CD8-positive, alpha-beta memory T cell (primary cell): ENCODE results near the gene ADI1. TPM values are rescaled to one million over a fixed set of nuclear protein-coding genes. Genes with fewer than 3 reads are reported as not detected.
A peak's percentile ranks its signal among the peaks of the same experiment; 100 is the strongest.

Experiments used
- CTCF ChIA-PET: fragments of 350-600 bp; sonication (Branson Sonifier 250); formaldehyde crosslinking; loops from one replicate; lab custom pipeline; 2021; ENCODE audit warnings: antibody characterized with exemption; lab: Charles Lee
- POLR2A ChIA-PET: fragments of 350-600 bp; sonication (Branson Sonifier 250); formaldehyde crosslinking; loops from one replicate; lab custom pipeline; 2021; ENCODE audit warnings: antibody characterized with exemption; lab: Charles Lee
- DNase-seq, 5 donors: peaks; one replicate each; pipeline versions ENCODE4 v3.0.0 to v3.0.0-alpha.2; 2020 to 2022; ENCODE audit warnings: mixed read lengths in 1 of 5
- H3K27ac ChIP-seq: one replicate; pipeline ENCODE4 v1.7.0; 2013; ENCODE audit warnings: low read depth, mild to moderate bottlenecking, low read length, moderate library complexity
- H3K27me3 ChIP-seq: 2 replicates; pipeline ENCODE4 v1.7.0; 2013; ENCODE audit warnings: low read length, mild to moderate bottlenecking; ENCODE audit not compliant: insufficient read depth, poor library complexity, severe bottlenecking
- H3K36me3 ChIP-seq: 2 replicates; pipeline ENCODE4 v1.7.0; 2013; ENCODE audit warnings: mild to moderate bottlenecking, low read length, moderate library complexity; ENCODE audit not compliant: insufficient read depth
- H3K4me1 ChIP-seq: 2 replicates; pipeline ENCODE4 v1.7.0; 2013; ENCODE audit warnings: mild to moderate bottlenecking, low read length, moderate library complexity; ENCODE audit not compliant: insufficient read depth
- H3K4me3 ChIP-seq: 2 replicates; pipeline ENCODE4 v1.7.0; 2013; ENCODE audit warnings: mild to moderate bottlenecking, low read length
- H3K9me3 ChIP-seq: 2 replicates; pipeline ENCODE4 v1.7.0; 2013; ENCODE audit warnings: mild to moderate bottlenecking, low read length
- H3K27ac Mint-ChIP-seq, 8 donors: one replicate each; pipeline ENCODE4 v1.8.0; 2020 to 2021; ENCODE audit warnings: mixed read lengths in 8 of 8, mild to moderate bottlenecking in 6 of 8, inconsistent platforms in 3 of 8, moderate library complexity in 3 of 8
- H3K27me3 Mint-ChIP-seq, 2 donors: one replicate each; pipeline ENCODE4 v1.8.0; 2020 to 2021; ENCODE audit warnings: mixed read lengths in 2 of 2, mild to moderate bottlenecking in 1 of 2, moderate library complexity in 1 of 2
- H3K36me3 Mint-ChIP-seq, 3 donors: one replicate each; pipeline ENCODE4 v1.8.0; 2020 to 2021; ENCODE audit warnings: mixed read lengths in 3 of 3, inconsistent platforms in 1 of 3, mild to moderate bottlenecking in 1 of 3
- H3K4me1 Mint-ChIP-seq, 3 donors: one replicate each; pipeline ENCODE4 v1.8.0; 2020 to 2021; ENCODE audit warnings: mixed read lengths in 3 of 3, inconsistent platforms in 1 of 3, mild to moderate bottlenecking in 1 of 3
- H3K4me3 Mint-ChIP-seq, 7 donors: one replicate each; pipeline ENCODE4 v1.8.0; 2020 to 2021; ENCODE audit warnings: mixed read lengths in 7 of 7, mild to moderate bottlenecking in 6 of 7, moderate library complexity in 4 of 7, inconsistent platforms in 2 of 7
- H3K9me3 Mint-ChIP-seq, 5 donors: one replicate each; pipeline ENCODE4 v1.8.0; 2020 to 2022; ENCODE audit warnings: mixed read lengths in 5 of 5, mild to moderate bottlenecking in 3 of 5, moderate library complexity in 2 of 5, inconsistent platforms in 1 of 5
- polyA plus RNA-seq: library from polyadenylated mRNA; unstranded; fragments of 300-500 nt; fragmentation: Illumina TruSeq; gene quantifications from one replicate; pipeline ENCODE4 v1.2.3, GENCODE V29; 2021
- total RNA-seq, 2 experiments: library from RNA; stranded (reverse); gene quantifications; one replicate each; pipeline ENCODE4 v1.2.3, GENCODE V29; 2021

ADI1 gene
- total and polyA plus RNA-seq, 3 experiments from 2014 or later, result 24.1 to 35.3 (median 33.0) TPM

DNA sequence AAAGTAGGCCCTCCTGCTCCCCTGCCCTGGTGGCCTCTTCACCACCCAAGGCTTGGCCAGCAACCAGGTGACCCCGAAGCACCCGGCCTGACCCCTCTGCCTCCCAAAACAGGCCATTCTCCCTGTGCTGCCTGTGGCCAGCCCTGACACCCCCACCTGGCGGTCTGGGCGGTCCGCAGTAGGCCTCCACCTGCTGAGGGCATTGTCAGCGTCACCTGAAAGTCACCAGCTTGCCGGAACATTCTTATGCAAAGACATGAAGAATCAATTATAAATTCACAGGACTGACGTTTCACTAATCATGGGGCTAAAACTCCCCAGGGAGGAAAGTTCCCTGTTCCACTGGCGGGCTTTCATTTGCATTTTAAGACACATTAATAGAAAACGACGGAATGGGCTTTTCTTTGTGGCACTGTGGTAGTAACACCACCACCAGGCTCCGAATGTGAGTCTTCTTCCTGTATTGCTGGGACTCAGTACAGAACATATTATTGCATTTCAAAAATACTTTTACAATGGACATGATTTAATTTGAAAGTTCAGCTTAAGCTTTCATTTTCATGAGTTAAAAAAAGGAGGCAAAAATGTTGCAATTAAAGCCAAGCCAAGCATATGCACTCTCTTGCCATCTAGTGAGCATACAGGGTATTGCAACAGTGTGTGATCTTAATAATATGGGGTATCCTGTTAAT, 57.4 kb downstream of the ADI1 start:
- no peak overlapping the region for H3K4me3 Mint-ChIP-seq
- Histone ChIP-seq H3K27ac (no peak overlapping the region), H3K4me3 (no peak overlapping the region), H3K27me3 (no peaks in the 10 kb centered on the region), H3K36me3 (peaks cover 19% of the 10 kb centered on the region), H3K9me3 (no peaks in the 10 kb centered on the region), H3K4me1 (peaks cover 5% of the 10 kb centered on the region)
- H3K27ac Mint-ChIP-seq, result peak overlapping the region in 5 of 8 donors; percentile 12 to 71 (median 59)
- peaks cover 0 to 2% (median 0%) of the 10 kb centered on the region in 5 donors for H3K9me3 Mint-ChIP-seq
- ChIA-PET CTCF (interaction anchor here (0.7 to 2.9 kb wide), 11 partner anchors 11 to 193 kb away, joined by 3 to 16 read pairs (median 3); no protein-coding TSS in a partner anchor), POLR2A (no interaction called here)
- H3K4me1 Mint-ChIP-seq, result peaks cover 4 to 5% (median 4%) of the 10 kb centered on the region in 3 donors
- H3K27me3 Mint-ChIP-seq, result no peaks in the 10 kb centered on the region
- H3K36me3 Mint-ChIP-seq, result peaks cover 5 to 76% (median 8%) of the 10 kb centered on the region in 3 donors
- peak in 3 of 5 donors; percentile 34 to 39 (median 36) for DNase-seq

DNA sequence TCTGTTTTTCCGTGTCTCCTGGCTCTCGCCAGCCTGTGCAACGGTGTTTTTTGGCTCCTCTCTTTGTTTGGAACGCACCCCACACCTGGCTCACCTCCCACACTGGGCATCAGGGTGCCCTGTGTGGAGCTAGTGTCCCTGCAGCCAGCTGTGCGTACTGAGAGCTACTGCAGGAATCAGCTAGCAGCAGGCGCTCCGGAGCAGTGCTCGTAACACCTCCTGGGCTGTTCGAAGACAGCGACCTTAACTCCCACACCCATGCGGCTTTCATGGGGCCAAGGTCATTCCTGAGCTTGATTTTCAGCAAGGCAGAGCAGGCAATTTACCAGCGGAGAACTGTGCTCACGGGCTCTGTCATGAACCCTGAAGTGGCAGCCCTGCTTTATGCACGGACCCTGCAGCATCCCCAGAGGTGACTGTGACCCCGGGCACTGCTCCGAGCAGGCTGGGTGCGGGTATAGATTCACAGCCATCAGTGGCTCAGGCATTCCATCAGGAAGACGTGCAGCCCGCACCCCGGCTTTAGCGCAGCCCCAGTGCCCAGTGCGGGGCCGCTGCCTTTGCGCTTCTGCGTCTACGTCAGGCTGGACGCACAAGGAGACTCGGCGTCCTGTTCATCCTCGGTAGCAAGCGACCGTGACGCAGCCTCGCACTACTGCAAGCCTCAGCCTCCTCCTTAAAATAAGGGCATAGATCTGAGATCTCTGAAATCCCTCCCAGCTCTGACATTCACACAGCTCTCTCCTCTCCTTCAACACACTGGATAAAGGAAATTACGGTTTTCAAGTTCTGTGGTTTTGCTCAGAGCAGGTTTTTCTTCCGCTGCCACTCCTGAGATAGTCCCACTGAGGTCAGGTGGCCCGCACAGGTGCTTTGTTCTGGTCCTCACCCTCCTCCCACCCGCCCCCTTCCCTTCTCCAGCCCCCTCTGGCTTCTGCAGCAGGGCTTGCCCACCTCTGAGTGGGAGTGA, 58.2 kb downstream of the ADI1 start:
- Mint-ChIP-seq H3K27ac (no peak overlapping the region), H3K9me3 (peaks cover 0 to 2% (median 0%) of the 10 kb centered on the region in 5 donors)

DNA sequence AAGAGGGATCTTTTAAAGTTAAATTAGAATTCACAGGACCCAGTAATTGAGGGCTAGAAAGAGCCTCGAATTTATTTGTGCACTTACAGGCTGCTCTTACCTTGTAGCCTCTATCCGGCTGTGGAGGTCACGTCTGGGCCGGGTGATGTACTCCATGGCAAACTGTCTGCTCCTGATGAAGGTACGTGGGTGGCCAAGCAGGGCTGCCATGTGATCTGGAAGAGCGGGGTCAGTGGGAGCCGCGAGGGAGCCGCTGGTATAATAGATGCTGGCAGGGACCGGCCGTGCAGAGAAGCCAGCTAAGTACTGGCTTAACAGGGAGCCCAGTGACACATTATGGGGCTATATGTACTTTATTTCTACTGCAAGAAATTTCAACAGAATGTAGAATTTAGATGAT, 59.2 kb downstream of the ADI1 start:
- no peak overlapping the region for H3K4me3 ChIP-seq
- Mint-ChIP-seq H3K4me3 (no peak overlapping the region), H3K27ac (peak overlapping the region in 2 of 8 donors; percentile 51 to 66), H3K9me3 (no peaks in the 10 kb centered on the region), H3K36me3 (peaks cover 15 to 75% (median 16%) of the 10 kb centered on the region in 3 donors), H3K27me3 (no peaks in the 10 kb centered on the region), H3K4me1 (peaks cover 4 to 5% (median 4%) of the 10 kb centered on the region in 3 donors)
- peak in 1 of 5 donors; percentile 8 for DNase-seq
- no peaks in the 10 kb centered on the region for H3K27me3 ChIP-seq
- H3K36me3 ChIP-seq, result peaks cover 25% of the 10 kb centered on the region
- ChIA-PET POLR2A (no interaction called here), CTCF (interaction anchor here (1.6 kb wide), 1 partner anchor 36 kb away, joined by 4 read pairs; no protein-coding TSS in a partner anchor)
- H3K9me3 ChIP-seq, result no peaks in the 10 kb centered on the region
- H3K27ac ChIP-seq, result no peak overlapping the region
- peaks cover 5% of the 10 kb centered on the region for H3K4me1 ChIP-seq

More for the DNA sequence above, 58.2 kb downstream of the ADI1 start:
- peaks cover 5% of the 10 kb centered on the region for H3K4me1 ChIP-seq
- H3K27ac ChIP-seq, result no peak overlapping the region
- Mint-ChIP-seq H3K36me3 (peaks cover 7 to 75% (median 10%) of the 10 kb centered on the region in 3 donors), H3K4me1 (peaks cover 4 to 5% (median 4%) of the 10 kb centered on the region in 3 donors), H3K4me3 (no peak overlapping the region), H3K27me3 (no peaks in the 10 kb centered on the region)
- no peaks in the 10 kb centered on the region for H3K27me3 ChIP-seq
- peak in 1 of 5 donors; percentile 43 for DNase-seq
- ChIA-PET POLR2A (no interaction called here), CTCF (interaction anchor here (0.9 to 2.9 kb wide), 6 partner anchors 27 to 194 kb away, joined by 3 to 16 read pairs (median 4); no protein-coding TSS in a partner anchor)
- H3K36me3 ChIP-seq, result peaks cover 19% of the 10 kb centered on the region
- H3K9me3 ChIP-seq, result no peaks in the 10 kb centered on the region
- no peak overlapping the region for H3K4me3 ChIP-seq

DNA sequence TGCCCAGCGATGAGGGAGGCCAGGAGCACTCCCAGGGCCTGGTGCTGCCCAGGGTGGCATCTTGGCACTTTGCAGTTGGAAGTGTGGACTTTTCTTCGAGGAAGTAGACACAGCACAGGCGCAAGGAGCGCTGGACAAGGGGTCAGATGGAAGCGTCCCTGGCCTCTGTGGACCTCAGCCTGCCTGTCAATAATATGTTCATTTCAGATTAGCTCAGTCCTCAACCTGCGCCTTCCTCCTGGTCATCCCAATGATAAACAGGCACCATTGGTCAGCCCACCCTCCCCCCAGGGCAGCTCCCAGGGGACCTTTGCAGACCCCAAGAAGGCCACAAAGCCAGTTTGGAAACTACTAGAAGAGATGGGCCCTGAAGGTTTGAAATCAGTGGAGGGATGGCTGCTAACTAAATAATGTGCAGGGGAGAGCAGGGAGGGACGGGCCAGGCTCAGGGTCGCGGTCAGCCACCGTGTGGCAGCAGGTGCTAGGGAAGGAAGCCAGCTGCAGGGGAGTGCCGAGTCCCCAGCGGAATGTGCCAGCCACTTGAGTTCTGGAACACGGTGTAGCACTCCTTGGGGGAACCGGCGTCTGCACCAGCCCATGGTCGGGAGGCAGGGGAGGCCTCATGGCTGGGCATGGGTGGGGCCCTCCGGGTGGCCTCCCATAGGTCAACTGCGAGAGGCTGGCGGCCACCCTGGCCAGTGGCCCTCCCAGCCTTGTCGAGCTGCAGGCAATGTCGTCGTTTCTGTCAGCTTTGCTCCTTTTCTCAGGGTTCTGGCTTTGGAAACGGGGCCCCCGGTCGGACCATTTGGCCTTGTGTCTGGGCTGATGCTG, 59.9 kb downstream of the ADI1 start:
- peaks cover 4 to 5% (median 4%) of the 10 kb centered on the region in 3 donors for H3K4me1 Mint-ChIP-seq
- no peak overlapping the region for H3K4me3 ChIP-seq
- ChIA-PET POLR2A (no interaction called here), CTCF (no interaction called here)
- H3K9me3 ChIP-seq, result no peaks in the 10 kb centered on the region
- H3K27ac Mint-ChIP-seq, result peak overlapping the region in 2 of 8 donors; percentile 57 to 86
- H3K4me3 Mint-ChIP-seq, result no peak overlapping the region
- H3K36me3 Mint-ChIP-seq, result peaks cover 15 to 71% (median 16%) of the 10 kb centered on the region in 3 donors
- peak in 1 of 5 donors; percentile 26 for DNase-seq
- H3K9me3 Mint-ChIP-seq, result no peaks in the 10 kb centered on the region
- H3K4me1 ChIP-seq, result peaks cover 5% of the 10 kb centered on the region
- no peaks in the 10 kb centered on the region for H3K27me3 ChIP-seq
- no peaks in the 10 kb centered on the region for H3K27me3 Mint-ChIP-seq
- H3K36me3 ChIP-seq, result peaks cover 25% of the 10 kb centered on the region
- H3K27ac ChIP-seq, result no peak overlapping the region

DNA sequence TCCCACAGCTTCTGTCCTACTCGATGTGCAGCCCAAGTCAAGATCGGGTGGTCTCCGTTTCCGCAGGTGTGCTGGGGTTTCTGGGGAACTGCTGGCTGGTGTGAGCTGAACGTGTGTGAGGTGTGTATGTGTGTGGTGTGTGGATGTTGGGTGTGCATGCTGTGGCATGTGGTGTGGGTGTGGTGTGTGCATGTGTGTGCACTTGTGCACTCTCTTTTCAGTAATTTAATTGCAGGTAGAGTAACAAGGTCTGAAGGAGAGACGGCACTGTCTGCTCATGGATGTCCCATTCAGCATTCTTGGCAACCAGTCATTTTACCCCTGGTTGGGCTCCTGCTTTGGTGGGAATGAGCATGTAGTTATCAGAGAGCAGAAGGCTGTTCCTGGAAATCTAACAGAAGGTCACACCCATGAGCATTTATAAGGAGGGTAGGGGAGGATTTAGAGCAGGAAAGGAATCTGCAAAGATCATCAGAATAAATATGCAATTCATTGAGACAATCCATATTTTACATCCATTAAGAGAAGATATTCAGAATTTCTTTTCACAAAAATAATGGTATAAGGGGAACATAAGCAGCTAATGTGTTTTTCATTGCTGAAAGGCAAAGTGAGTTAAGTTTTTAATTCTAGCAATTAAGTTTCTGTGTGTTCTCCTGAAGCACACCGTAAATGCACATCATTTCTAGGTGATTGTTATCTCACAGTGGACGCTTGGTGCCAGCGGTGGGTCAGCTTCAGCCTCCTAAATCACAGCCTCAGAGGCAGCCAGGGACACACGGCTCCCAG, 60.7 kb downstream of the ADI1 start:
- no peak for DNase-seq
- Mint-ChIP-seq H3K27ac (peak overlapping the region in 3 of 8 donors; percentile 13 to 63 (median 37)), H3K4me3 (no peak overlapping the region), H3K9me3 (no peaks in the 10 kb centered on the region), H3K4me1 (peaks cover 4 to 5% (median 4%) of the 10 kb centered on the region in 3 donors), H3K36me3 (peaks cover 15 to 70% (median 16%) of the 10 kb centered on the region in 3 donors), H3K27me3 (no peaks in the 10 kb centered on the region)
- Histone ChIP-seq H3K4me3 (no peak overlapping the region), H3K4me1 (peaks cover 5% of the 10 kb centered on the region), H3K27ac (no peak overlapping the region), H3K36me3 (peaks cover 25% of the 10 kb centered on the region), H3K9me3 (no peaks in the 10 kb centered on the region), H3K27me3 (no peaks in the 10 kb centered on the region)
- CTCF ChIA-PET, result no interaction called here
- POLR2A ChIA-PET, result no interaction called here

DNA sequence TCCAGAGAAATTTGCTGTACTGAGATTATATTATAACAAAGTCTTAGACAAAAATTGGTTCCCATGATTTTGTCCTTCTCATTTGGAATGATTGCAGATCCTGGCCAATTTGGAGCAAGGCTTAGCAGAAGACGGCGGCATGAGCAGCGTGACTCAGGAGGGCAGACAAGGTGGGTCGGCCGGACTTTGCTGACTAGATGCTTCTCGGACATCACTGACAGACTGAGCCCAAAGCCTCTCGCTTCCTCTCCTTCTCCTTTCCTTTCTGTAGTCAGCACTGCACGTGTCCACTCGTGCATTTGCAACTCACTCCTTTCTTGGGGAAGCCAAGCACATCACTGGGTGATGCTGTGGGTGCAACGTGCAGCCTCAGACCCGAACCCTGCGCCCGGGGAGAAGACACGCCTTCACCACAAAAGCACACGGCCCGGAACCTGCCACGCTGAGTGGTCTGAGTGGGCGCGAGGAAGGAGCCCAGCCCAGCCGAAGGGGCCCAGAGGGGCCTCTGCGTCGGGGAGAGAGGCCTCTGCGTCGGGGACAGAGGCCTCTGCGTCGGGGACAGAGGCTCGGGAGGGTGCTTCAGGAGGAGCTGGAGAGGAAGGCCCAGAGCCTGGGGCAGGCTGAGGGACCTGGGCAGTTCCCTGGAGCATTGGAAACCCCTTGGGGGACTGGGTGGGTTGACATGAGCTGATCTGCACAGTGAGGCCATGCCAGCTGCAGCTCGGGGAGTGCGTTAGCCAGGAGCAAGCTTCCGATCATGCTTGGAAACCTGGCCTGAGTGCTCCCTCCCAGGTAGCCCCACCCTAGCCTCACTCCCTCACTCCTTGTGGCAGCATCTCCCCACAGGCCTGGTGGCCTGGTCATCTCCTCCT, 61.6 kb downstream of the ADI1 start:
- Mint-ChIP-seq H3K9me3 (no peaks in the 10 kb centered on the region), H3K4me1 (peaks cover 4 to 5% (median 4%) of the 10 kb centered on the region in 3 donors), H3K27me3 (no peaks in the 10 kb centered on the region), H3K27ac (peak overlapping the region in 1 of 8 donors; percentile 37), H3K36me3 (peaks cover 15 to 70% (median 16%) of the 10 kb centered on the region in 3 donors), H3K4me3 (no peak overlapping the region)
- no peak overlapping the region for H3K27ac ChIP-seq
- H3K4me1 ChIP-seq, result peaks cover 5% of the 10 kb centered on the region
- DNase-seq, result peak in 1 of 5 donors; percentile 33
- no peak overlapping the region for H3K4me3 ChIP-seq
- H3K36me3 ChIP-seq, result peaks cover 25% of the 10 kb centered on the region
- H3K27me3 ChIP-seq, result no peaks in the 10 kb centered on the region
- H3K9me3 ChIP-seq, result no peaks in the 10 kb centered on the region
- POLR2A ChIA-PET, result no interaction called here
- CTCF ChIA-PET, result no interaction called here
